Hematopoietic multipotent progenitor cell (in vitro differentiated cells): Measurements from ENCODE around the gene LUZP2. TPM values are rescaled to one million over a fixed set of nuclear protein-coding genes. Genes with fewer than 3 reads are reported as not detected.

Experiments
- DNase-seq, 3 donors: peaks; one replicate each; pipeline ENCODE4 v3.0.0-alpha.2; 2011 to 2015; ENCODE audit warnings: low read depth in 2 of 3, low spot score in 2 of 3
- total RNA-seq: library from RNA; depleted of rRNA; stranded (reverse); fragments of >200 nt; gene quantifications from one replicate; pipeline ENCODE4 v1.2.3, GENCODE V29; 2012

LUZP2 gene
- not detected for total RNA-seq

GRCh38 chr11:24496736-24497725, at the start of gene LUZP2:
Gene LUZP2, plus strand, starts transcription at chr11:24497053.
- DNase-seq, result peak in 1 of 3 donors; percentile 1

- no peak for DNase-seq
Measured at GRCh38 chr11:24453129-24453718, 43.6 kb upstream of the LUZP2 start.

GRCh38 chr11:24457985-24458384, 38.9 kb upstream of the LUZP2 start:
- DNase-seq, result no peak

GRCh38 chr11:24470431-24470830, 26.4 kb upstream of the LUZP2 start:
- no peak for DNase-seq

GRCh38 chr11:24471084-24471483, 25.8 kb upstream of the LUZP2 start:
- no peak for DNase-seq

- DNase-seq, result no peak
Measured at GRCh38 chr11:24478718-24479117, 18.1 kb upstream of the LUZP2 start.

- no peak for DNase-seq
Measured at GRCh38 chr11:24489477-24489876, 7.4 kb upstream of the LUZP2 start.

GRCh38 chr11:24496386-24496735, 492 bp upstream of the LUZP2 start:
- DNase-seq, result no peak

GRCh38 chr11:24497831-24498230, 978 bp downstream of the LUZP2 start:
- DNase-seq, result no peak

GRCh38 chr11:24502425-24502824, 5.6 kb downstream of the LUZP2 start:
- no peak for DNase-seq

- no peak for DNase-seq
Measured at GRCh38 chr11:24509114-24509513, 12.3 kb downstream of the LUZP2 start.

GRCh38 chr11:24511511-24511910, 14.7 kb downstream of the LUZP2 start:
- DNase-seq, result no peak

GRCh38 chr11:24513479-24514218, 16.8 kb downstream of the LUZP2 start:
- no peak for DNase-seq

- no peak for DNase-seq
Measured at GRCh38 chr11:24514219-24514594, 17.4 kb downstream of the LUZP2 start.

- DNase-seq, result no peak
Measured at GRCh38 chr11:24515632-24516031, 18.8 kb downstream of the LUZP2 start.

- DNase-seq, result no peak
Measured at GRCh38 chr11:24516638-24517037, 19.8 kb downstream of the LUZP2 start.

GRCh38 chr11:24521601-24522000, 24.7 kb downstream of the LUZP2 start:
- no peak for DNase-seq

GRCh38 chr11:24524156-24524555, 27.3 kb downstream of the LUZP2 start:
- DNase-seq, result no peak

- DNase-seq, result no peak
Measured at GRCh38 chr11:24531528-24531927, 34.7 kb downstream of the LUZP2 start.

- no peak for DNase-seq
Measured at GRCh38 chr11:24543771-24544170, 46.9 kb downstream of the LUZP2 start.

- DNase-seq, result no peak
Measured at GRCh38 chr11:24556693-24557092, 59.8 kb downstream of the LUZP2 start.
